Measurements from ENCODE around the gene PAH.

DNA sequence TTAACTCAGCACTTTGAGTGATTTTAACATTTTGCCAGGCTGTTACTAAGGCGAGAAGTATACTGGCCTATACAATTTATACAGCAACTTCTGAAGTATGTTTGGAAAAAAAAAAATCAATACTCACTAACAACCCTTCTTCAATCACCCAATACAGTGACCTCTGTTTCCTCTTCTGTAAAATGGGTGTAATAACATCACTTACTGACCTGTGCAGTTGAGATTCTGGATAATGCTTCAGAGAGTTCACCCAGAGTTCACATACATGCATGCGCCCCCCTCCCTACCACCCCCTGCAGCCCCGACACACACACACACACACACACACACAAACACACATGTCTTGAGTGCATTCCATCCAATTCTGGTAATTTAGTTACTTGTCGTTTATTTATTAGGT lies 9.1 kb downstream of the PAH start:
- TF ChIP-seq, protein P1, sequence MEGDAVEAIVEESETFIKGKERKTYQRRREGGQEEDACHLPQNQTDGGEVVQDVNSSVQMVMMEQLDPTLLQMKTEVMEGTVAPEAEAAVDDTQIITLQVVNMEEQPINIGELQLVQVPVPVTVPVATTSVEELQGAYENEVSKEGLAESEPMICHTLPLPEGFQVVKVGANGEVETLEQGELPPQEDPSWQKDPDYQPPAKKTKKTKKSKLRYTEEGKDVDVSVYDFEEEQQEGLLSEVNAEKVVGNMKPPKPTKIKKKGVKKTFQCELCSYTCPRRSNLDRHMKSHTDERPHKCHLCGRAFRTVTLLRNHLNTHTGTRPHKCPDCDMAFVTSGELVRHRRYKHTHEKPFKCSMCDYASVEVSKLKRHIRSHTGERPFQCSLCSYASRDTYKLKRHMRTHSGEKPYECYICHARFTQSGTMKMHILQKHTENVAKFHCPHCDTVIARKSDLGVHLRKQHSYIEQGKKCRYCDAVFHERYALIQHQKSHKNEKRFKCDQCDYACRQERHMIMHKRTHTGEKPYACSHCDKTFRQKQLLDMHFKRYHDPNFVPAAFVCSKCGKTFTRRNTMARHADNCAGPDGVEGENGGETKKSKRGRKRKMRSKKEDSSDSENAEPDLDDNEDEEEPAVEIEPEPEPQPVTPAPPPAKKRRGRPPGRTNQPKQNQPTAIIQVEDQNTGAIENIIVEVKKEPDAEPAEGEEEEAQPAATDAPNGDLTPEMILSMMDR (IDR thresholded peaks at IDR 0.05) = no peak
- TF ChIP-seq ZFX (IDR thresholded peaks at IDR 0.05; ENCODE audit: borderline replicate concordance) = no peak
